ENCODE measurements around the gene FSTL5.

Gene FSTL5

DNA sequence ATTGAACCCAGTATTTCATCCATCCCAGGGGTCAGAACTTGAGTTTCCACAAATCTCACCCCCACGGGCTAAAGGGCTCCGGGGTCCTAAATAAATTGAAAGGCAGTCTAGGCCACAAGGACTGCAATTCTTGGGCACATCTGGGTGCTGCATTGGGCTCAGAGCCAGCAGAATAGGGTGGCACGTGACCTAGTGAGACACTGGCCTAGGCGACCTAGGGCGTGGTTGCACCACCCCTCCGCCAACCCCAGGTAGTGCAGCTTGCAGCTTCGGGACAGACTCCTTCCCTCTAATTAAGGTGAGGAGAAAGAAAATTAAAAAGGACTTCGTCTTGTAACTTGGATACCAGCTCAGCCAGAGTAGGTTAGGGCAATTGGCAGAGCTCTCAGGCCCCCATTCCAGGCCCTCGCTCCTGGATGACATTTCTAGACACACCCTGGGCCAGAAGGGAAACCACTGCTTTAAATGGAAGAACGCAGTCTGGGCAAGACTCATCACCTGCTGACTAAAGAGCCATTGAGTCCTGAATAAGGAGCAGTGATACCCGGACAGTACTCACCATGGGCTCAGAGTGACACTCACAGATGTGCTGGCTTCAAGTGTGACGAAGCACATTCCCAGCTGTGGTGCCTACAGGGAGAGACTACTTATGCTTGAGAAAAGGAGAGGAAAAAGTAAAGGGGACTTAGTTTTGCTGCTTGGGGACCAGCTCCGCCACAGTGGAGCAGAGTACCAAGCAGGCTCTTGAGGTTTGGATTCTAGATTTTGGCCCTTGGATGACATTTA is 735.4 kb downstream of the FSTL5 start:
- no peak for DNase-seq

DNA sequence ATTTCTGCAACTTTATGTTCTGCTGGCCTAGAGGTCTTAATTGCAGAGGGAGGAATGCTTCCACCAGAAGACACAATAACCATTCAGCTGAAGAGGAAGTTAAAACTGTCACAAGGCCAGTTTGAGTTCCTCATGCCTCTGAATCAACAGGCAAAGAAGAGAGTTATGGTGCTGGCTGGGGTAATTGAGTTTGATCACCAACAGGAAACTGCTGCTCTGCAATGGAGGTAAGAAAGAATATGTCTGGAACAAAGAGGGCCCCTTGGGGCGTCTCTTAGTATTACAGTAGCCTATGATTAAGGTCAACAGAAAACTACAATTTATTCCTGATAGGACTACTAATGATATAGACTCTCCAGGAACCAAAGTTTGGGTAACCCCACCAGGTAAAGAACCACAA is 744.0 kb downstream of the FSTL5 start:
- no peak for DNase-seq

DNA sequence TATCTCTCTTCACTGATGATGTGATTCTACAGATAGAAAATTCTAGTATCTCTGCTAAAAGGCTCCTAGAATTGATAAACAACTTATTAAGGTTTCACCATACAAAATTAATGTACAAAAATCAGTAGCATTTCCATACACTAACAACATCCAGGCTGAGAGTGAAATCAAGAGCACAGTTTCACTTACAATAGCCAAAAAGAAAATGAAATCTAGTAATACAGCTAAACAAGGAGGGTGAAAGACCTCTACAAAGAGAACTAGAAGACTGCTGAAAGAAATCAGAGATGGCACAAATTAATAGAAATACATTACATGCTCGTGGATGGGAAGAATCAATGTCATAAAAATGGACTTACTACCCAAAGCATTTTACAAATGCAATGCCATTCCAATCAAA is 751.9 kb downstream of the FSTL5 start:
- DNase-seq, result no peak

DNA sequence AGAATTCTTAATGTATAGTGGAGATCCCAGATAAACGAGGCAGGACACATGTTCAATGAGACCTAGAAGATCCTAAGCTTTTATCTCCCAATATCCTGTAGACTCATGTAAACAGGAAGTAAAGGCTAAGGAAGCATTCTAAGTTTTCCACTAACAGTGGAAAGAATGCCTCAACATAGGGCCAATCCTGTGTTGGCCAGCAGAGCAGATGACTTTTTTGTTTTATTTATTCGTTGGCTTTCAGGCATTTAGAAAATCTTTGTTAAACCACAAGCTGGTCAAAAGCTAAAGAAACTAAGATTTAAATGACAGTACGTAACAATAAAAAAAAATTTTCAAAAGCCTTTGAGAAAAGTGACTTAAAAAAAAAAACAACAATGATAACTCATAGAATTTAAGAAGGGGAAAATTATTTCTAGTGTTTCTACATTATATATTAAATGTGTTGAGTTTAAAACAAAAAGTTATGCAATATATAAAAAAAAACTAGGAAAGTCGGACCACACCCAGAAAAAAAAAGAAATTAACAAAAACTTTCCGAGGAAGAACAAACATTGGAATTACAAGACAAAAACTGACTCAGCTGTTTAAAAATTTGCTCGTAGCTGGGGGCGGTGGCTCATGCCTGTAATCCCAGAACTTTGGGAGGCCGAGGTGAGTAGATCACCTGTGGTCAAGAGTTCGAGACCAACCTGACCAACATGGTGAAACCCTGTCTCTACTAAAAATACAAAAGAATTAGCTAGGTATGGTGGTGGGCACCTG is 759.3 kb downstream of the FSTL5 start:
- DNase-seq, result no peak

DNA sequence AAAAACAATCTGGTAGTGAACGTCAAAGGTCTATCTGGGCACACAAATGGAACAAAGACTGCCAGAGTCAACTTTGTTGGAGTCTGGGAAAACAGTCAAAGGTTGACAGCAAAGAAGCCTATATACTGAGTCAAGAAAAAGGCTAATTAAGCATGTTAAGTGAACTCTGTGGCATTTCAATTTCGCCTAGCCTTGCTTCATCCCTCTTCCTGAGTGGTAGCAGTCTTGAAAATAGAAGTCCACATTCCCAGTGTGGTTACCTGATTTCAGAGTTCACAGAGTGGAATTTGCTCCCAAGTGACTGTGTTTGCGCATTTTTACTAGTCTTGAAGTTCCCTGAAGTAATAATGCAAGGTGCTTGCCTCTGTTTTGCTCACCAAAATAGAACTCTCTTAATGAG is 760.0 kb downstream of the FSTL5 start:
- DNase-seq, result no peak

DNA sequence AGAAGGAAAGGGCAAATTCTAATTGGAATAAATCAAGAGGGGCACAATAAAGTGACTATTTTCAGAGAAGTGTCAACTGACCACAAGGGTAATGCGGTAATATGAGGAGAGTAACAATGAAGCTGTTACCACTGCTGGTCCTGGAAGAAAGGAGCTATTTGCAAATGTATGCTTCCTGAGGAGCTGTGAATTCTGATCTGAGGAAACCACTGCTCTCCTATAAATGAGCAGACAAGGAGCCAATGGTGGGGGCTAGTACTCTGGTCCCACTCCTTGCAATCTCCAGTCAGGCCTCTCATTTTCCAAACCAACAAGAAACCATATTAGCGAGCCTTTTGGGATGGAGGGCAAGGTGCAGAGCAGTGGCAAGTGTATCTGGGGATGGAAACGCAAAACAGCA is 770.2 kb downstream of the FSTL5 start:
- no peak for DNase-seq

DNA sequence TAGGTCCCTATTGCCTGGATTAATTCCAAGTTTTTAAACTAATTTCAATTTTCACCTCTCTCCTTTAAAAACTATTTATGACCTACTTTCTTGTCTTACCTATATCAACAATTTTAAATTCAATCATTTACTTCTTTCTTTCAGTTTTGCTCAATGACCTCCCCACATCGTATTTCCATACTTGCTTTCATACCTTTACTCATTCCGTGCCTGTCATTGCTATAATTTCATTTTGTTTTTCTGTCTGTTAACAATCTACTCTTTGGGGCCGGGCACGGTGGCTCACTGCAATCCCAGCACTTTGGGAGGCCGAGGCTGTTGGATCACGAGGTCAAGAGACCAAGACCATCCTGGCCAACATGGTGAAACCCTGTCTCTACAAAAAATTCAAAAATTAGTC is 781.1 kb downstream of the FSTL5 start:
- no peak for DNase-seq

DNA sequence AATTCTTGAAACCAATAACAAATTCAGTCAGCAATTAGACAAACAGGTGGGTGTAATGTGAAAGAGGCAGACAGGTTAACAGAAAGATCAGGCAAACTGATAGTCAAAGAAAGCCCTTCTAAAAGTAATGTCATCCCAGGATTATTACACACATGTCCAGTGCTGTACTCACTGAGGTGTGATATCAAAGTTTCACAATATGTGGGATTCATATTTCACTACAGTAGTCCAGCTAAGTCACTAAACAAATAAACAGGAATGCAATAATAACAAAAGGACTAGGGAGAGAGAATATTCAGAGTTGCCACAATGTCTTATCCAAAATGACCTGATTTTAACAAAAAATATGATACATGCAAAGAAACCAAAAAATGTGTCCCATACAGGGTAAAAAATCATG is 787.5 kb downstream of the FSTL5 start:
- DNase-seq, result no peak

DNA sequence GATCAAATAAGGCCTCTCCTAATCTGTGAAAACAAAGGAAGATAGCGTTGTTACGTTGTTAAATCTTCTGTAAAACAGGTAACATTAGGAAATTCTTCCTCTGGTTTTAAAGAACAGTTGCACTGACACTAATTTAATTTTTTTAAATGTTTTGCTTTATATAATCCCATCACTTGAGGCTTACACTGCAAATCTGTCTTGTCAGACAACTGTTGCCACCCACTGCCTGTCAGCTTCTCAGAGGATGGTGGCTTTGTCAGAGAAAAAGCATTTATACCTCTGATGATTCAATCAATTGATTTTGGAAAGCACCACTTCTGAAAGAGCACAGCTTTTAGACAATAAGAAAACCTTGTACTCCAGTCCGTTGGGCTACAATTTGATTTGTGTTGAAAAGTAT is 799.1 kb downstream of the FSTL5 start:
- no peak for DNase-seq

DNA sequence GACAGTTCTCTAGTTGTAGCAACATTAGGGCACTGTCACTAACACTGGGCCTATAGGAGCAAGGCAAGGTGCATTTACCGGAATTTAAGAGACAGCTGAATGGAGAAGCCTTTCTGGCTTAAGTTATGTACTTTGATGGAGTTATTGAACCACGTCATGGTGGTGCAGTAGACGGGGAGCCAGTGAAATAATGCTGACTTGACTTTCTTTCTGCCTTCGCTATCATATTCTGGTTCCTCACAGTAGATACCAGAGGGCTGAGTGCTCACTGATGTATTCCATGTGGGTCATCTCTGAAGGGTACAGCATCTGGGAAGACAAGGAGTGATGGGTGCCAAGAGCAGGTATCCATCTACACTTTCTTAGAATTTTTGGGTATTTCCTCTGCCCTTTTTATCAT is 802.8 kb downstream of the FSTL5 start:
- no peak for DNase-seq

DNA sequence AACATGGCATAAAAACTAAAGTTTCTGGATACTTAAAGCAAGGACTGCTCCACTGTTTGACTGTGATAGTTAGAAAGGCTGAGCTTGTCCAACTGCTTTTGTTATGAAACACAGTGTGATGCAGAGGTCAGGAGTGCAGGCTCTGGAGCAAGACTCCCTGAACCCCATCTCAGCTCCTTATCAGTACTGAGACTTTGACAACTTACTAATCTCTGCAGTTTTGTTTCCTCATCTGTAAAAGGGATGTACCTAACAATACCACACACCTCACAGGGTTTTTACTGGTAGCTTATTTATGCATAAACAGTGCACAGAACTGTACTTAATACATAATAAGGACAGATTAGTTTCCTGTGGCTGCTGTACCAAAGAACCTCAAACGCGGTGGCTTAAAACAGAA is 804.3 kb downstream of the FSTL5 start:
- no peak for DNase-seq

DNA sequence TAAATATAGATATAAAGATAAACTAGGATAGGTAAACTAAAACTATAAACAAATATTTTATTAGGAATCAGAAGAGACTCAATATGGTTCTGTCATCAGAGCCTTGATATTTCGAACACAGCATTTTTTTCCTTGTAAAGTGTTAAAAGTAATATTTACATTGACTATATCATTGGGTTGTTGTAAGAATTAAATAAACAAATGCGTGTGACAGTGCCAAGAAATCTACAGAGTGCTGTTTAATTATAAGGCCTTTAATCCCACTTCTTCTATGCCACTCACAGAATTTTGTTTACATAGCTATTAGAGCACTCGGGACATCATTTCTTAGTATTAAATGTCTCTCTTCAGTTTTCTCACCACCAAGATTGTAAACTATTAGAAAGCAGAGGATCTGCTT is 807.4 kb downstream of the FSTL5 start:
- no peak for DNase-seq

DNA sequence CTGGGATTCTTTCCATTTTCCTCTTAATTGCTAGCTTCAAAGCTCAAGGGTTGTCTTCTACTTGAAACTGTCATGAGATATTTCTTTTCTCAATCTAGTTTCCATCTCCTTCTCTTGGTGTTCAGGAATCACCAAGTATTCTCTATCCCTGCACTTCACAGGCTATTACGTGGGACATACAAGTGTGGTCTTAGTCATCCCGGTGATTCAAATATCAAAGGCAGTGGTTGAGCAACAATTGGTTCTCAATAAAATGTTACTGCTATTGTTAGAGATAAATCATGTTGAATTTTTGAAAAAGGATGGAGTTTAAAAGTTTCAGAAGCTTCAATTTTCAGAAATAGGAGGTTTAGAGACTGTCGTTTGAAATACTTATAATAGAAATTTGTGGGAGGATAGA is 812.9 kb downstream of the FSTL5 start:
- no peak for DNase-seq

DNA sequence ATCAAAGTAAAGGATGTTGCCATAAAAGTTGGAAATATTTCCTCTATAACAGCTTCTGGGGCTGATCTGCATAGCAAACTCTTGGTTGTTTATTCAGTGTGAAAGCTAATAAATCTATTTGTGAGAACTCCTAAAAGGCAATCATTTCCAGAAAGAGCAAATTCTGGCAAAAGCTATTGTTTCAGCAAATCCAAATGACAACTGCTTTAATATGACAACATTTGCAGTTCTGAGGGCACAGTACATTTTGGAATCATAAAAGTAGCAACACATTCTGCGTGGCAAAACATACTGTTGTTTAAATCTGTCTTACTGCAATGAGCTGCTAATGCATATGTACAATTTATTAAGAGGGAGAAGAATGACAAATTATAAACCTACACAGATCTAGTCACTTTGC is 818.1 kb downstream of the FSTL5 start:
- no peak for DNase-seq

DNA sequence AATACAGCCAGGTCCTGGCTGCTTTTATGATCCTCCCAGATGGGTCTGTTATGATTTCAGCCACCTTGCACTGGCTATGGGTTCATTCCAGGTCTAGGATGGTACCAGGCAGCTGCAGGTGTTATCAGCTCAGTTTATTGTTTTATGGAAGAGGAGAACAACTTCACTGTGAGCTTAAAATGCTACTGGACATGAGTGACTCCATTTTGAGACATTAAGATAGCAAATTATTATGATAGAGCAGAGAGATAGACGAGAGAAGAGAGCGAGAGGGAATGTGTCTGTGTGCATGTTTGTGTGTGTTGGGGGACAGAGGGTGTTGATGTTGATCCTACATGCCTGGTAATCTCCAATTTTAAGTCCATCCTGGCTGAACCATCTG is 820.2 kb downstream of the FSTL5 start:
- DNase-seq, result no peak

DNA sequence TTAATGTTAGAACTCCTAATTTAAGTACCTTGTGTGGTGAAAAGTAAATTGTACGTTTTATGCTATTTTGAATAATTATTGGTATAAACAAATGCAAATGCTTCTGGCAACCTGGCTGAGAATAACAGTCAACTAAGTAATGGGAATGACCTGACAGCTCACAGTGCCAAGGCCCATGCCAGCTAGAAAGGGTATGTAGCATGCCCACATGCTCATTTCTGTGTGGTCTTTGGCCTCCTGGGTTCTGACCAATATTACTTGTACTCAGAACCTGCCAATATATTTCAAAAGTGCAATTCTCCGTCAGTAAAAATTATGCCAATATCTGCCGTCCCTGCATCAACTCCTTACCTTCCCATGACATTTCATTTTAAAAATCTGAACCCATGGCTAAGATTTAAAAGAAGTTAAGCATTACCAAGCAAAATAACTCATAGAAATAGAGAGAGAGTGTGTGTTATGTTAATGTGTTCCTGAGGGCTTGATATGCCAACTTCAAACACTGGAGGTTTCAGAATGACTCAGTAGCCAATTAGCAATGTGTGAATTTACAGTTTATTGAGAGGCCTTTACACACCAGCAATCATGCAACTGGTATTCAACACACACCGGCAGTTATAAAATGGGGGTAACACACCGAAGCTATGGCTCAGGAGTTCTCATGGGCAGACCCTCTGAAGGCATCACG is 820.8 kb downstream of the FSTL5 start:
- no peak for DNase-seq

DNA sequence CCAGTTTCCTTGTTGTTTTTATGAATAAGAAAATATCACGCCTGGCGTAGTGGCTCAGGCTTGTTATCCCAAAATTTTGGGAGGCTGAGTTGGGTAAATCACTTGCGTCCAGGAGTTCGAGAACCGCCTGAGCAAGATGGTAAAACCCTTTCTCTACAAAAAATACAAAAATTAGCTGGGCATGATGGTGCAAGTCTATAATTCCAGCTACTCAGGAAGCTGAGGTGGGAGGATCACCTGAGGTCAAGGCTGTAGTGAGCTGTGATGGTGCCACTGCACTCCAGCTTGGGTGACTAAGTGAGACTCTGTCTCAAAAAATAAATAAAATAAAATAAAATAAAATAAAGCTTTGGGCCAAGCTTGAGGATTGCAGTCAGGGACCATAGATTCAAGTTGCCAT is 827.2 kb downstream of the FSTL5 start:
- no peak for DNase-seq

DNA sequence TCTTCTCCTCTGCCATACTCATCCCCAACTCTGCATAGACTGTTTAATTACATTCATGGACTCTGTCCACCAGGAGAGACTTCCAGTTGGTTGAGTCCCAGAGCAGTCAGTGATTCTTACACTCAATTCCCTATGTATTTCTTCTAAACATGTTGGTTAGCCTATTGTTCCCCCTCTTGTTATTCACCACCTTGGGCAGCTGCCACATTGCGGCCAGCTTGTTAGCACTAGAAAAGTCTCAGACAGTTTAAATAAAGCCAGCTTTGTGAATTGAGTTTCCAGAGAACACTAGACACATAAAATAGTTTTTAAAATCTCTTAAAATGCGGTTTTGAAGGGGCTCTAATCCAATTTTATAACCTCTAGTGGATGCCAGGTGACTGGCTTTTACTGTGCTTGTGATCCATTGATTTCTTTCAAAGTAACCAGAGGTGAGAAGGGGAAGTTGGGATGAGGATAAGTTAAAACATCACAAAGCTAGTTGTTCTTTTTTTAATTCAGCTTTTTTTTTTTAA is 827.7 kb downstream of the FSTL5 start:
- DNase-seq, result no peak
